ENCODE results near the gene DENND1A.

The DENND1A gene

DNA sequence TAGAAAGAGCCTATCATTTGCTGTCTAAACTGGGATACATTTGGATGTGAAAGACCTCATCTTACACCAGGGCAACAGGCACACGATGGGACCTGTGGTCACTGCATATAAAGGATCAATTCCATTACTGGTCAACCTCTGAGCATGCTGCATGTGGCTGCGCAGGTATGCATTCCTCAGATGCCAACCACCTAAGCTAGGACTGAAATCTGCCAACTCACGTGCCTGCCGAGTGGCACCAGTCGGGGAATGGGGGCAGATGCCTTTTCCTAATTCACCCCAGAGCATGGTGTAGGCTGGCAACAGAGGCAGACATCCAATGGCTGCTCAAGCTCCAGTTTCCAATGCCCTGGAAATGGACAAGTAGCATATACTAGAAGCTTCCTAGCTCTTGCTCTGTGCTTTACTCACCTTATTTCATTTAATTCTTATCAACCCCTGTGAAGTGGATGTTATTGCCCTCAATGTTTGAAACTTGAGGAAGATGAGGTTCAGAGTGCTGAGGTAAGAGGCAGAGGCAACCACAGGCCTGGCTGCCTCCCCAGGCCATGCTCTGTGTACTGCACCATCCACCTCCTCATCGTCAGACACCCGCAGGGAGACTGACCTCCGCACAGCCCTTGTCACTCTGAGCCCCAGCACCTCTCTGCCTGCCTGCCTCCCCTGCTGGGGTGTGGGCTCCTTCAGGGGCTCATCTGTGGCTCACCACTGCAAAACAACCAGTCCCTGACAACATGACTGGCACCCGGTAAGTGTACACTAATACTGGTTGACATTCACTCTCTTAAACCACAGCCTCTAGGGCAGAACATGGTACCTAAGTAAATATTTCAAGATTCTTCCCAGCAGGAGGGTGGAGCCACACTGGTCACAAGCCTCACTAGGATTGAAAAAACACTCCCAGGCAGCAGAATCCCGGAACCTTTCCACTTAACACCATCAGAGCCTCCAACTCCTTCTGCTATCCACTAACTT is 345.4 kb downstream of the DENND1A start:
- DNase-seq (ENCODE audit: low read depth): no peak

GRCh38 chr9:123583646-123584045 is 346.3 kb downstream of the DENND1A start:
- no peak for DNase-seq (ENCODE audit: low read depth)

- DNase-seq (ENCODE audit: low read depth): no peak
These were observed 358.7 kb downstream of the DENND1A start for GRCh38 chr9:123571240-123571639.

GRCh38 chr9:123568691-123569688 is 360.9 kb downstream of the DENND1A start:
- DNase-seq (ENCODE audit: low read depth): no peak

GRCh38 chr9:123567013-123567412 is 362.9 kb downstream of the DENND1A start:
- no peak for DNase-seq (ENCODE audit: low read depth)

GRCh38 chr9:123564652-123565051 is 365.3 kb downstream of the DENND1A start:
- DNase-seq (ENCODE audit: low read depth): no peak

GRCh38 chr9:123562844-123563346 is 367.0 kb downstream of the DENND1A start:
- DNase-seq (ENCODE audit: low read depth): no peak

DNA sequence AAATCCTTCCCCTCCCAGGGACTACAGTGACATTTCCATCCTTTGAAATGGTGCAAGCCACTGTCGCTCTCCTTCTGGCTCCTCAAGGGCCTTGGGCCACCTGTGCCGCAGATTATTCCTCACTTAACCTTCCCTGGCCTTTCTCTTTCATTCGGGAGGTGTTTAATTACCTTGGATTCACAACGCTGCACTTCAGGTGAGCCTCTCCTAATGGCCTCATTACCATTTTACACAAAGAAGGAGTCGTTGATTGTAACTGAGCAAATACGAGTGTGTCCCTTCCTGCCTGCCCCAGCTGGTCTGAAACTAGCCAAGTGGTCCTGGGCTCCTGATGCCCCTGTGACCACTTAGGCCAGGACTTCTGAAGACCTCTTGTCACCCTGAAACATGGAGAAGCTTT is 368.9 kb downstream of the DENND1A start:
- no peak for DNase-seq (ENCODE audit: low read depth)

GRCh38 chr9:123556464-123557435 is 373.2 kb downstream of the DENND1A start:
- DNase-seq (ENCODE audit: low read depth): no peak

- DNase-seq (ENCODE audit: low read depth): no peak
These were observed 374.3 kb downstream of the DENND1A start for GRCh38 chr9:123555646-123556045.

DNA sequence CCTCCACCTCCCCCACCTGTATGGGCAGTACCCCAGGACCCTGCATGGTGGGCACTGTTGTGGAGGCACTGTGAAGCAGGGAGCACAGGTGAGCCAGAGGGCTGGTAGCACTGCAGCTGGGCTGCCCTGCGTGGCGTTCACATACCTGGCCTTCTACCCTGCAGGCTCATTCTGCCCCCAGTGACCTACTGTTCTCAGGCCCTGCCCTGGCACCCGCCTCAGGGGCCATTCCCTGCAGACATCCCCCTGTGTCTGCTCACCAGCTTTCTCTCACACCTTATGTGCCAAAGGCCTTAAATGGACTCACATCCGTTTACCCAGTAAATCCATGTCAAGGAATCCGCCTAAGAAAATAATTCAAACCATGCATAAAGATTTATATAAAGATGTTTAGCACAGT is 377.4 kb downstream of the DENND1A start:
- DNase-seq (ENCODE audit: low read depth): no peak

DNA sequence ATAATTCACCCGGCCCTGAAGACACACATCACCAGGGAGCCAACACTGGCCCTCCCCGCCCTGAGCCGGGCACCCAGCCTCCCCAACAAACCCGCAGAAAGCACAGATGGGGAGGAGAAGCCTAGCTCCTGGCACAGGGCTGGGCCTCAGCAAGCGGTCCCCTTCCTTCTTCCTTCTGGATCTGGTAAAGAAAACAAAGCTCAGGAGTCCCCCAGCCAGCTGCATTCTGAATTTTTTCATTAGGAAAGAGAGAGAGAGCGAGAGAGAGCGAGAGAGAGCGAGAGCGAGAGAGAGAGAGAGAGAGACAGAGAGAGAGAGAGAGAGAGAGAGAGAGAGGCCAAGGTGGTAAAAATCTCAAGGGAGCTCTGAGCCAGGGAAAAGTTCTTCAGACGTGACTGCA is 378.2 kb downstream of the DENND1A start:
- no peak for DNase-seq (ENCODE audit: low read depth)

GRCh38 chr9:123550797-123551196 is 379.1 kb downstream of the DENND1A start:
- DNase-seq (ENCODE audit: low read depth): no peak

- no peak for DNase-seq (ENCODE audit: low read depth)
These were observed 379.9 kb downstream of the DENND1A start for GRCh38 chr9:123550012-123550411.

GRCh38 chr9:123548741-123549545 is 381.0 kb downstream of the DENND1A start:
- no peak for DNase-seq (ENCODE audit: low read depth)

GRCh38 chr9:123544007-123544827 is 385.7 kb downstream of the DENND1A start:
- no peak for DNase-seq (ENCODE audit: low read depth)

GRCh38 chr9:123543492-123543891 is 386.4 kb downstream of the DENND1A start:
- DNase-seq (ENCODE audit: low read depth): no peak

DNA sequence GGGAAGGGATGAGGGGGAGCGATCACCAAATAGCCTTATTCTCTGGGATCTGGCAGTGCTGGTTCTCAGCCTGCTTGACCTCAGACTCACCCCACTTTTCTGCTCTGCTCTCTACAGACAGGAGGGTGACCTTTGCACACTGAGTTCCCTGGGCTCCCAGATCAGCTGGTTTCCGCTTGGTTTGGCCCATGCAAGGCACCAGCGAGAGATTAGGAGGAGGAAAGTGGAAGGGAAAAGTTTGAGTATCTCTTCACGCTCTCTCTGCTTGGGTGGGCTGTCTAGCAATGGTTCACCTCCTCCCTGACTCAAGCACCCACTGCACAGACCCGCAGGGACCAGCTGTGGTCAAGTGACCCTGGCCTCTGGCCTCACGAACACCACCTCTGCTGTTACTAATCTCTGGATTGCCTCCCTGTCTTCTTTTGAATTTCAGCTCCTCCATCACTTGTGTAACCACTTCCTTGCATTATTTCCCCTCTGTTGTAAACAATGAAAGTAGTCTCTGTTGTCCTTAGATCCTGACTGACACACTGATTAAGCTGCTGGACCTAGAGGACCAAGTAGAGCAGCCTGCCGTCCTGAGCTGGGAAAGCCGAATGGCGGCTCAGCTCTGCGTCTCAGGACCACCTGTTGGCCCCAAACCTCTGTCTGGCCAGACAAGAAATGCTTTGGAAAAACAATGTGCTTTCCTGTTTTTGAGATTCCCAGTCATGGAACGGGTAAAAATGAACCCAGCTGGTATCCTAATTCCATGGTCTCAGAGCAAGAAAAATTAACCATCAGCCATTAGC is 387.3 kb downstream of the DENND1A start:
- DNase-seq (ENCODE audit: low read depth): no peak

DNA sequence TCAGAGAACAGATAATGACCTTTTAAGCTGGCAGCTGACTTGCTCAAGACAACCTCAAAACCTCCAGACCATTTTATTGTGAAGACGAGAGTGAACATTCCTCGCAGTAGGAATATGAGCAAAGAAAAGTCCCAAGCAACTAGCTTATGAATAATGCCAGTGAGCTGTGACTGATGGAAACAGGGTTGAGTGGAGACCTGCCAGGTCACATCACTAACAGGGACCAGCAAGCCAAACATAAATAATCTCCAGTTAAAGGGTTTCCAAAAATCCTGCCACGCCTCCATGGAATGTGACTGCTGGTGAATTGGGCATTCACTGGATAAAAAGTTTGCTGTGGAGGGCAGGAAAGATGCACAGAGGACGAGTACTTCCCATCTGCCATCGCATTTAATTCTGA is 388.5 kb downstream of the DENND1A start:
- no peak for DNase-seq (ENCODE audit: low read depth)

Data from activated gamma-delta T cell treated with anti-CD3 and anti-CD28 coated beads, Interleukin-2, amount 50 U/mL, for 16 hours (primary cell).